ENCODE measurements around the gene RHBDF2.

Gene RHBDF2

DNA sequence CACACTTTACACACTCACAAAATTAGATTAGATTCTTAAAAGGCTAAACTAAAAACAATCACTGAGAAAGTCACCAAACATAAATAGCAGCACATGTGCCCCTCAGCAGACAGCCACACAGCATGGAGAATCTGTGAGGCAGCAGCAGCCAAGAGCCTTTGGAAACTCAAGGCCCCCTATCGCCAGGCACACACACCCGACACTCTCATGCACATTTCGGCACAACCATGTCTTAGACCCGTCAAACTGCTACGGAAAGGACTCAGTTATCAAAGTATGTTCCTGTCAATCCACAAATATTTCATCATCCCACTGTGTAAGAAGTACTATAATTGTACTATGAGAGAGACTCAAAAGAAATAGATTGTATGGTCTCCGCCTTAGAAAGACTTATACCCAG lies 69.2 kb downstream of the RHBDF2 start:
- DNase-seq (ENCODE audit: low read depth, low spot score): no peak
- no peak overlapping the region for H3K4me3 ChIP-seq (ENCODE audit: low read length)

DNA sequence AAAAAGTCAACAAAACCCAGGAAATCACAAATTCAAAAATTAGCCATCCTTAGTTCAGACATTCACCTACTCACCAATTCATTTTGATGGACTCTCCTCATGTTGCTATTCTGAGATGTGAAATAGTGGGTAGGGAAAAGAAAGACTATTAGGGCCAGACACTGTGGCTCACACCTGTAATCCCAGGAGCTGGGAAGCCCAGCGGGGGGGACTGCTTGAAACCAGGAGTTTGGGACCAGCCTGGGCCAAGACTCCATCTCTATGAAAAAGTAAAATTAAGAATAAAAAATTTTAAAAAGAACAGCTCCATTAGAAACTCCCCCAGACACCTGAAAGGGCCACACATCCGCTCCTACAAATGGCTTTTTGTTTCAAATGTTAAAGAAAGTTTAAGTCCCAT lies 69.7 kb downstream of the RHBDF2 start:
- no peak for DNase-seq (ENCODE audit: low read depth, low spot score)
- H3K4me3 ChIP-seq (ENCODE audit: low read length): no peak overlapping the region

DNA sequence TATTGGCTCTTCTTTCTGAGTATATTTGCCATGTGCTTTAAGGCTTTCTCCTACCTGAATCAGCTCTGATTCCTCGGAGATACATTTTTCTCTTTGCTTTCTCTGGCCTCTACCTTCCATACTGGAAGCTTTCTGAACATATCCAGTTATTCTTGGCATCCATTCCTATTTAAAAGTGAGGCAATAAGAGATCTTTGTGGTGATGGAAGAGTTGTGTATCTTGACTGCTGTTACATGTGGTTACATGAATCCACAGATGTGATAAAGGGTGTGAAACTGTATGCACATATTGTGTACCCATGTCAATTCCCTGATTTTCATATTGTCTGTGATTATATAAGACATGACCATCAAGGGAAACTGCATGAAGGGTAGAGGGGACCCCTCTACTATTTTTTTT lies 72.7 kb downstream of the RHBDF2 start:
- no peak overlapping the region for H3K4me3 ChIP-seq (ENCODE audit: low read length)
- DNase-seq (ENCODE audit: low read depth, low spot score): no peak

DNA sequence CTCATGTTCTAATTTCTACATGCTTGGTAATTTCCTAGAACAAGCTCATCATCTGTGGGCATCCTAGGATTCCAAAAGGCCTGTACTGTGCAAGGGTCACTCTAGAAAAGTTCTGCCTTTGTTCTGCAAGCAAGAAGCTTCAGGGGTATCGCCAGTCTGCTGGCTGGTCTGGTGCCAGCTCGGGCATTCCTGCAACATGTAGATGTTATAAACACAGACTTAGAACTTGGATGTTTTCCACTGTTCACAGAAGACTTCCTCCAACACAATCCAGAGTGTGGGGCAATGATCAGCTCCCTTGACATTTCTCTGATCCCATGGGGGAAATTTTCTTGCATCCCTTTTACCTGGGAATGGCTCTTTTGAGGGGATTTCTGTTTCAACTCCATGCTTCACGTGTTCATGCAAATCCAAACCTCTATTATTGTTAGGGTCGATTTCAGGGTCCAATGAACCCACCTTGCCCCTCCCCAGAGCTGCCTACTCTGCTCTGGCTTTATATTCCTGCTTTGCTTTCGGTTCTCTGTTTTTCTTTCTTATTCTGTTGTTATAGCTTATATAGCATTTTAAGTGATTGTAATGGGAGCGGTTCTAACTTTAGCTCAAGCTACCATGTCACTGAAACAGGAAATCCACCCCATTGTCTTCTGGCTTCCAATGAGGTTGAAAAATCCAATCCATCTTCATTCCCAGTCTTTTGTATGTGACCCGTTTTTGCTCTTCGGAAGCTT lies 73.6 kb downstream of the RHBDF2 start:
- H3K4me3 ChIP-seq (ENCODE audit: low read length): no peak overlapping the region
- no peak for DNase-seq (ENCODE audit: low read depth, low spot score)

DNA sequence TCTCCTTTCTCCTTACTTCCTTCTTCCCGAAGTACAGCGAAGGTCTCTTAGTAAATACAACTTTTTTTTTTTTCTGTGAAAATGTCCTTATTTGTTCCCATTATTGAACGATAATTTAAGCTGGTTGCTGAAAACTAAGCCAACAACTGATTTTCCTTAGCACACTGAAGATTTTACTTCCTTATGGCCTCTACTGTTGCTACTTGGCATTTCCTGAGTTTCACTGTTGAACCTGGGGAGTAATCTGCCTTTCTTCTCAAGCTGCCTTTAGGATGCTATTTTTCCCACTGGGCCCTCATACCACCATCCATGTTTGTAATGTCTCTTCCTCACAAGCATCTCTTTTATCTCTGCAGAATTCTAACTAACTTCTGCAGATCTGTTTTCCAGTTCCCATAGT lies 74.4 kb downstream of the RHBDF2 start:
- no peak for DNase-seq (ENCODE audit: low read depth, low spot score)
- no peak overlapping the region for H3K4me3 ChIP-seq (ENCODE audit: low read length)

DNA sequence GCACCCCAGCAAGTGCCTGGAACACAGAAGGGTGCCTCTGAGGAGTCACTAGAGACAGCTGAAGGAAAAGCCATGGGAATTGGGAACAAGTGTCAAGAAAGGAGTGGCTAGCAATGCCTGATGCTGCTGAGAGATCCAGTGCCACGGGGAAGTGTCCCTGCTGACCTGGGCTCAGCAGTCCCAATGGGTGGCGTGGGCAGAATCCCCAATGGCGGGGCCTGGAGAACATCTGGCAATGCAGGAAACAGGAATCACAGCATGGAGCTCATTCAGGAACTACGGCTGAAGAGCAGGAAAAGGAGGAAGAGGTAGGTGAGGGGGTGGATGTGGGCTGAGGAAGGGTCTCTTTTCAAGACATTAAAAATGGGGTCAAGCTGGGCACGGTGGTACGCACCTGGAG lies 78.4 kb downstream of the RHBDF2 start:
- DNase-seq (ENCODE audit: low read depth, low spot score): no peak
- no peak overlapping the region for H3K4me3 ChIP-seq (ENCODE audit: low read length)

DNA sequence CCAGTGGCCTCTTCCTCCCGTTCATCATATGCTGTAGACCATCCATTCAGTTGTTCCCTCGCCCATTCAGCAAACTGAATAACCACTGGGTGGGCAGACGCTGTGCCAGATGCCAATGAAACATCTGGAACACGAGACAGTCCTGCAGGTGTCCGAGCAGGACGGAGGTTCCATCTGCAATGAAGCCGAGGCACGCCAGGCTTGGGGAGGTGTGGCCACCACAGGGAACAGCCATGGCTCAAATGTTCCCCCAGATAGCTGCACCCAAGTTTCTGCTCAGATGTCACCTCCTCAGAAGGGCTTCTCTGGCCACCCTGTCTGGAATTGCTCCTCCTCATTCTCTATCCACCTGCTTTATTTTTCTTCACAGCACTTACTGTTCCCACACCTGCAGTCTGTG lies 78.8 kb downstream of the RHBDF2 start:
- H3K4me3 ChIP-seq (ENCODE audit: low read length): no peak overlapping the region
- no peak for DNase-seq (ENCODE audit: low read depth, low spot score)

DNA sequence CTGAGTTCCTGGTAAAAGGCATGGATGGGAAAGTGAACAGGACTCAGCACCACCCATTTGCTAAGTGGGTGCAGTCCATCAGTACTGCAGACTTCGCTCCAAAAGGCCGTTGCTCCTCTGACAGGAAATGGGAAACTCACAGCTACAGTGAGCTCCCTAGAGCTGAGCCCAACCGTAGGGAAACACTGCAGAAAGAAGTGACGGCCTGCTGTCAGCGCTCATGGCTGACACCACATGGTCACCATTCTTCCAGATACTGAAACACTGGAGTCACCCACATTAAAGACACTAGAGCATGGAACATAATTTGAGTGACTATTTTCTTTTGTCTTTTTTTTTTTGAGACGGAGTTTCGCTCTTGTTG lies 80.2 kb downstream of the RHBDF2 start:
- H3K4me3 ChIP-seq (ENCODE audit: low read length): no peak overlapping the region
- no peak for DNase-seq (ENCODE audit: low read depth, low spot score)

Measured in Jurkat, Clone E6-1 (cell line).